ENCODE data around the gene SETD3. TPM values are rescaled to one million over a fixed set of nuclear protein-coding genes. Genes with fewer than 3 reads are reported as not detected.

The SETD3 gene
- polyA plus RNA-seq (39.4 to 48.1 TPM (median 46.9 TPM) in 3 replicates), polyA minus RNA-seq (23.9 to 47.4 TPM (median 44.7 TPM) in 3 replicates)
- 28.5 TPM for polyA plus RNA-seq (2011; ENCODE audit: low read depth)
- 33.7 and 49.2 TPM in 2 replicates for polyA plus RNA-seq (2011; cell fraction: cytosol; rRNA removed)
- polyA plus RNA-seq (2011; cell fraction: nucleus; rRNA removed): 25.4 and 26.8 TPM in 2 replicates
- polyA plus RNA-seq (2012; ENCODE audit: low replicate concordance): 37.5 and 39.2 TPM in 2 replicates
- 43.2 TPM for polyA minus RNA-seq (2011; cell fraction: cytosol; rRNA and poly(A)+ RNA removed)
- polyA minus RNA-seq (2011; cell fraction: nucleus; rRNA and poly(A)+ RNA removed): 14.7 and 34.4 TPM in 2 replicates

DNA sequence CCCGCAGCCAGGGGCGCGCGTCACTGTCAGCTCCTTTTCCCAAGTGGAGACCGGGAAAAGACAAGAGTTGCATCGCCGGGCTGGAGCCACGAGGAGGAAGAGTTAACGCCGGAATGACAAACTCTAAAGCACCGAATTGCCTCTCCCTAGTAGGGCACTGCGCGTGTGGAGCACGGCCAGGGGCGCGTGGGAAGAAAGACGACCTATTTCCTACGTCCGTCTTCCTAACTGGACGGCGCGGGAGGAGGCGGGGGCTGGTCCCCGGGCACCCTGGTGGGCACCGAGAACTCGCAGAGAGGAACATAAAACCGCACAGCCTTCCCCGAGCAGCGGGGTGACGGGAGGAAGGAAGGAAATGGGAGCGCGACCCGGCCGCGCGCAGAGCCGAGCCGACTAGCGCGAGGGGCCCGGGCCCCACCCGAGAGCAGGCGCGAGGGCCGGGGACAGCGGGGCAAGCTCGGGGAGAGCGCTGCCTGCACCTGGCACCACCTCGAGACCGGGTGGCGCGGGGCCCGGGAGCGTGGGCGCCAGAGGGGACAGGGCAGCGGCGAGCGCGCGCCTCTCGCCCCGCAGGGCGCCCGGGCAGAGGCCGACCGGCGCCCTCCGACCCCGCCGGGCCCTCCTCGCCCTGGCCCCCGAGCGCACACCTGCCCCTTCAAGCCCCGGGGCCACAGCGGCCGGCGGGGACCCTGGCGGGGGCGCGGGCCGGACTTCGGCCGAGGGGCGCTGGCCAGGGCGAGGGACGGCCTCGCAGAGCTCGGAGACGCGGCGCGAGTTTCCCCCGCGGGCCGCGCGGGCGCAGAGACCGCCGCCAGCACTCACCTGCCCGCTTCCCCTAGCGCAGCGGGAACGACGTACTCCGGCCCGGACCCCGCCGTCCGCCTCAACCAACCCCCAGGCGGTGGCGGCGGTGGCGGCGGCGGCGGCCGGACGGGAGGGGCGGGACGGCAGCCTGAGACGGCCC, at the start of gene SETD3:
SETD3 (minus strand) TSS at position 954 of the 964 bp plus-strand sequence. CDS start 15,054 bp downstream, outside the sequence.
- Histone ChIP-seq H3K27me3 (ENCODE audit: control insufficient read depth, extremely low read depth, insufficient read depth, low read length) (no peaks in the 10 kb centered on the region), H3K4me2 (ENCODE audit: control insufficient read depth, extremely low read depth, insufficient read depth, low read depth, low read length) (peak within 1 kb of the TSS; percentile 93), H2AFZ (ENCODE audit: control insufficient read depth, low read length) (peak within 1 kb of the TSS; percentile 90), H3K9ac (ENCODE audit: control insufficient read depth, extremely low read depth, insufficient read depth, low read length) (peak within 1 kb of the TSS; percentile 97), H3K4me1 (ENCODE audit: control insufficient read depth, extremely low read depth, insufficient read depth, low read length) (peaks cover 40% of the 10 kb centered on the region), H3K9me1 (ENCODE audit: control insufficient read depth, extremely low read depth, insufficient read depth, low read length) (no peaks in the 10 kb centered on the region), H3K9me3 (ENCODE audit: control insufficient read depth, low read depth, low read length) (no peaks in the 10 kb centered on the region), H3K4me3 (ENCODE audit: control insufficient read depth in 2 of 3, extremely low read depth in 1 of 3, insufficient read depth in 2 of 3, low read depth in 1 of 3, low read length in 3 of 3) (peak within 1 kb of the TSS; percentile 79 to 91 (median 84)), H3K79me2 (ENCODE audit: control insufficient read depth, insufficient read depth, low read length) (peaks cover 91% of the 10 kb centered on the region), H3K27ac (ENCODE audit: control insufficient read depth, insufficient read depth, low read length) (peak within 1 kb of the TSS; percentile 96), H3K36me3 (ENCODE audit: control insufficient read depth in 2 of 2, extremely low read depth in 1 of 2, insufficient read depth in 2 of 2, low read length in 2 of 2) (peaks cover 0 to 3% of the 10 kb centered on the region in 2 experiments), H4K20me1 (ENCODE audit: control insufficient read depth, extremely low read depth, insufficient read depth, low read length) (peaks cover 18% of the 10 kb centered on the region)
- no peak for TF ChIP-seq EZH2 (IDR thresholded peaks at IDR 0.05; ENCODE audit: low read length)
- TF ChIP-seq, protein P1, sequence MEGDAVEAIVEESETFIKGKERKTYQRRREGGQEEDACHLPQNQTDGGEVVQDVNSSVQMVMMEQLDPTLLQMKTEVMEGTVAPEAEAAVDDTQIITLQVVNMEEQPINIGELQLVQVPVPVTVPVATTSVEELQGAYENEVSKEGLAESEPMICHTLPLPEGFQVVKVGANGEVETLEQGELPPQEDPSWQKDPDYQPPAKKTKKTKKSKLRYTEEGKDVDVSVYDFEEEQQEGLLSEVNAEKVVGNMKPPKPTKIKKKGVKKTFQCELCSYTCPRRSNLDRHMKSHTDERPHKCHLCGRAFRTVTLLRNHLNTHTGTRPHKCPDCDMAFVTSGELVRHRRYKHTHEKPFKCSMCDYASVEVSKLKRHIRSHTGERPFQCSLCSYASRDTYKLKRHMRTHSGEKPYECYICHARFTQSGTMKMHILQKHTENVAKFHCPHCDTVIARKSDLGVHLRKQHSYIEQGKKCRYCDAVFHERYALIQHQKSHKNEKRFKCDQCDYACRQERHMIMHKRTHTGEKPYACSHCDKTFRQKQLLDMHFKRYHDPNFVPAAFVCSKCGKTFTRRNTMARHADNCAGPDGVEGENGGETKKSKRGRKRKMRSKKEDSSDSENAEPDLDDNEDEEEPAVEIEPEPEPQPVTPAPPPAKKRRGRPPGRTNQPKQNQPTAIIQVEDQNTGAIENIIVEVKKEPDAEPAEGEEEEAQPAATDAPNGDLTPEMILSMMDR (optimal IDR thresholded peaks at IDR 0.05 in 1 of 3, IDR thresholded peaks at IDR 0.05 in 1 of 3, conservative IDR thresholded peaks at IDR 0.05 in 1 of 3; ENCODE audit: extremely low read depth in 1 of 3, insufficient read depth in 2 of 3, low read length in 3 of 3): peak in 1 of 3 experiments; percentile 12
- FAIRE-seq: no peak
- no peak for DNase-seq (ENCODE audit: low read depth, low spot score)
- dilution Hi-C loops (cut with MboI; ENCODE audit: extremely low pct_ligation_motif_present, low sequenced_read_pairs): no loop called here

DNA sequence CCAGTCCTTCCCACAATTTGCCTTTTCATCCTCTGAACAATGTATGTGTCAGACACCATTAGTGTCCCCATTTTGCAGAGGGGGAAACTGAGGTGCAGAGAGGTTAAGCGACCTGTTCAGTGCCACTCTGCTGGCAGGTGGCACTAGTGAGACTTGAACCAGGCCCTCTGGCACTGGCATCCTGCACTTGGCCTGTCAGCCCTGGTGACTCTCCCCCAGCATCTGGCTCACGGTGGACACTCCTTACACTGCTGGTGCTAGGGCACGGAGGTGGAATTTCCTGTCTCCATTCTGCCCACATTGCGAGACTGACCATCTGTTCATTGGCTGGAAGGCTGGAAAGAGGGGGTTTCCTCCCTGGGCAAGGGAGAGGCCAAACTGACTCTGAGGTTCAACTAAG, 49.2 kb upstream of the SETD3 start:
- H3K4me2 ChIP-seq (ENCODE audit: control insufficient read depth, extremely low read depth, insufficient read depth, low read depth, low read length): no peak overlapping the region
- no peak overlapping the region for H3K9ac ChIP-seq (ENCODE audit: control insufficient read depth, extremely low read depth, insufficient read depth, low read length)
- no peaks in the 10 kb centered on the region for H3K27me3 ChIP-seq (ENCODE audit: control insufficient read depth, extremely low read depth, insufficient read depth, low read length)
- no peaks in the 10 kb centered on the region for H3K9me3 ChIP-seq (ENCODE audit: control insufficient read depth, low read depth, low read length)
- H3K4me1 ChIP-seq (ENCODE audit: control insufficient read depth, extremely low read depth, insufficient read depth, low read length): no peaks in the 10 kb centered on the region
- H3K9me1 ChIP-seq (ENCODE audit: control insufficient read depth, extremely low read depth, insufficient read depth, low read length): no peaks in the 10 kb centered on the region
- DNase-seq (ENCODE audit: low read depth, low spot score): no peak
- no peak for FAIRE-seq
- no peak for TF ChIP-seq EZH2 (IDR thresholded peaks at IDR 0.05; ENCODE audit: low read length)
- TF ChIP-seq, protein P1 (optimal IDR thresholded peaks at IDR 0.05 in 1 of 3, IDR thresholded peaks at IDR 0.05 in 1 of 3, conservative IDR thresholded peaks at IDR 0.05 in 1 of 3; ENCODE audit: extremely low read depth in 1 of 3, insufficient read depth in 2 of 3, low read length in 3 of 3): peak in 1 of 3 experiments; percentile 37
- H3K27ac ChIP-seq (ENCODE audit: control insufficient read depth, insufficient read depth, low read length): no peak overlapping the region
- dilution Hi-C loops (cut with MboI; ENCODE audit: extremely low pct_ligation_motif_present, low sequenced_read_pairs): no loop called here
- peaks cover 3% of the 10 kb centered on the region for H4K20me1 ChIP-seq (ENCODE audit: control insufficient read depth, extremely low read depth, insufficient read depth, low read length)
- peaks cover 0 to 4% of the 10 kb centered on the region in 2 experiments for H3K36me3 ChIP-seq (ENCODE audit: control insufficient read depth in 2 of 2, extremely low read depth in 1 of 2, insufficient read depth in 2 of 2, low read length in 2 of 2)
- H2AFZ ChIP-seq (ENCODE audit: control insufficient read depth, low read length): no peak overlapping the region
- H3K79me2 ChIP-seq (ENCODE audit: control insufficient read depth, insufficient read depth, low read length): peaks cover 45% of the 10 kb centered on the region
- no peak overlapping the region for H3K4me3 ChIP-seq (ENCODE audit: control insufficient read depth in 2 of 3, extremely low read depth in 1 of 3, insufficient read depth in 2 of 3, low read depth in 1 of 3, low read length in 3 of 3)

All from keratinocyte (primary cell).